Left ventricle myocardium inferior (tissue), 1 donor: Measurements from ENCODE around the gene INF2. TPM values are rescaled to one million over a fixed set of nuclear protein-coding genes. Genes with fewer than 3 reads are reported as not detected.
"Not testable (repeated sequence)": the region's sequence is repeated elsewhere in the genome, so short reads cannot be mapped to it uniquely, and the experiment has no call there.

Experiments
- DNase-seq: peaks from one replicate; pipeline ENCODE4 v3.0.0-alpha.2; 2020
- H3K27ac ChIP-seq: fragments of 200-600 bp; replicated peaks from 2 replicates; pipeline ENCODE4 v1.8.0; 2021
- H3K27me3 ChIP-seq: fragments of 200-600 bp; 2 replicates; pipeline ENCODE4 v1.8.0; 2021; ENCODE audit warnings: low read depth
- H3K36me3 ChIP-seq: fragments of 200-600 bp; 2 replicates; pipeline ENCODE4 v1.8.0; 2021
- H3K4me1 ChIP-seq: fragments of 200-600 bp; 2 replicates; pipeline ENCODE4 v1.8.0; 2021
- H3K4me3 ChIP-seq: fragments of 200-600 bp; 2 replicates; pipeline ENCODE4 v1.8.0; 2021; ENCODE audit warnings: mild to moderate bottlenecking, moderate library complexity
- H3K9me3 ChIP-seq: fragments of 200-600 bp; replicated peaks from 2 replicates; pipeline ENCODE4 v1.8.0; 2021
- CTCF ChIP-seq: fragments of 200-600 bp; IDR thresholded peaks from 2 replicates; pipeline ENCODE4 v1.8.0; 2021; ENCODE audit warnings: antibody characterized with exemption, mild to moderate bottlenecking, borderline replicate concordance
- intact Hi-C: fragments of 100-400 bp; cut with micrococcal nuclease; formaldehyde crosslinking; loops from one replicate; pipeline ENCODE4 v1.11.0; 2022
- total RNA-seq: library from RNA; stranded (reverse); fragmentation: NEBNext Ultra II Directional; extraction: Animal tissue kit (Norgen Biotek cat#: 25700); gene quantifications from one replicate; pipeline ENCODE4 v1.2.1, GENCODE V29; 2021
- donor health status: DM: no; HTN: yes; CAD: no; lungs with severe emphysema.

The INF2 gene
- total RNA-seq, 1 donor from 2014 or later: 28.5 TPM

DNA sequence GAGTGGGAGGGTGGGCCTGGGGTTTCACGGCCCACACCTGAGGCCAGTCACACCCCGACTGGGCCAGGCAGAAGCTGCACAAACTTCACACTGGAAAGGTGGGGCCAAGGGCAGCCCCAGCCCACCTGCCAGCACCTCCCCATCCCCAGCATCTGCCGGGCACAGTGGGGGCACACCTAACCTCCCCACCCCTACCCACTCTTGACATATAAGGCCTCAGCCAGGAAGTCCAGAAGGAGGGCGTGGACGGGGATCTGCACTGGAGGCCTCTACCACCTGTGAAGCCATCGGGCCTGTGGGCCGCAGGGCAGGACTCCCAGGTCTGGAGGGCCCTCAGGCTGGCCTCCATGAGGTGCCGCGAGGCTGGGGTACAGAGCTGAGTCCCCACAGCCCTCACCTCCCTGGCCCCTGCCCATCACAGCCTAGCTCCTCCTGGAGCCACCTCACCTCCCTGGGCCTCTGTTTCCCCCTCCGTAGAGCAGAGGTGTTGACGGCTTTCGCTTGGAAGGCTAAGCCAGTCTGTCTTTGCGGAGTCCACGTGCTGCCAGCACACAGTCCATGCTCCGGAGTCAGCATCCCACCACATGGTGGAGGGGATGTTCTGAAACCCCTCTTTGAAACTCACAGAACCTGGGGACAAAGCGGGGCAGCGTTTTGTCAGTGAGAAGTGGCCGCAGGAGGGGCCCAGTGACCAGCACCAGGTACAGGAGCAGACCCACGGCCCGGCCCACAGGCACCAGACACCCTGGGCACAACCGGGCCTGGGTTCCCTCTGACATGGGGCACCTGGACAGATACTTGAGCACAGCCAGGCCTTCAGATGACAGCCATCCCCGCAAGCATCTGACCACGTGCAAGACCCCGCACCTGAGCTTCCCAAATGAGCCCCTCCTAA, 38.2 kb upstream of the INF2 start:
- Histone ChIP-seq H3K36me3 (no peaks in the 10 kb centered on the region), H3K4me3 (no peak overlapping the region), H3K27me3 (no peaks in the 10 kb centered on the region), H3K27ac (no peak overlapping the region), H3K4me1 (peaks cover 22% of the 10 kb centered on the region), H3K9me3 (no peaks in the 10 kb centered on the region)
- no peak for TF ChIP-seq CTCF
- DNase-seq: no peak
- intact Hi-C loops: no loop called here

GRCh38 chr14:104651876-104652260, 37.5 kb upstream of the INF2 start:
- Histone ChIP-seq H3K27ac (no peak overlapping the region), H3K27me3 (no peaks in the 10 kb centered on the region), H3K36me3 (no peaks in the 10 kb centered on the region), H3K4me3 (no peak overlapping the region), H3K4me1 (peaks cover 23% of the 10 kb centered on the region), H3K9me3 (no peaks in the 10 kb centered on the region)
- intact Hi-C loops: no loop called here
- no peak for DNase-seq
- no peak for TF ChIP-seq CTCF

- intact Hi-C loops: no loop called here
- H3K27me3 ChIP-seq: no peaks in the 10 kb centered on the region
- H3K36me3 ChIP-seq: no peaks in the 10 kb centered on the region
- no peak overlapping the region for H3K27ac ChIP-seq
- TF ChIP-seq CTCF: no peak
- H3K4me3 ChIP-seq: no peak overlapping the region
- no peak for DNase-seq
- H3K4me1 ChIP-seq: peaks cover 23% of the 10 kb centered on the region
- H3K9me3 ChIP-seq: no peaks in the 10 kb centered on the region
Observed at GRCh38 chr14:104652386-104652785, 37.0 kb upstream of the INF2 start.

- H3K9me3 ChIP-seq, intact Hi-C loops, H3K36me3 ChIP-seq, H3K27me3 ChIP-seq, H3K27ac ChIP-seq, DNase-seq, H3K4me3 ChIP-seq: not testable (repeated sequence)
- peaks cover 23% of the 10 kb centered on the region for H3K4me1 ChIP-seq
Observed at GRCh38 chr14:104653130-104653920, 36.1 kb upstream of the INF2 start.

DNA sequence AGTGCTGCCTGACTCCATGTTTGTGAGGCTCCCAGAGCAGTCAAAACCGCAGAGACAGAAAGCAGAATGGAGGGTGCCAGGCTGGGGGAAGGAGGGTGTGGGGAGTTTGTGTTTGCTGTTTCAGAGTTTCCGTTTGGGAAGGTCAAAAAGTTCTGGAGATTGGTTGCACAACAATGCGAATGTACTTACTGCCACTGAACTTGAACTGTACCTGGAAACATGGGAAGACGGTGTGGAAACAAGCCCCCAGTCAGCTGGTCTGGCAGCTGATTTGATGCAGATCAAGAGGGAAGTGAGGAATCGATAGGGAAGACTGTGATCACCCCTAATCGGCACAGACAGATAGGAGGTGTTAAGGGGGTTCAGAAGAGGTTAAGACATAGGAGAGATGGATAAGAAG, 35.3 kb upstream of the INF2 start:
- Histone ChIP-seq H3K27me3 (no peaks in the 10 kb centered on the region), H3K4me1 (peaks cover 27% of the 10 kb centered on the region), H3K4me3 (no peak overlapping the region), H3K9me3 (no peaks in the 10 kb centered on the region), H3K27ac (no peak overlapping the region), H3K36me3 (no peaks in the 10 kb centered on the region)
- TF ChIP-seq CTCF: no peak
- no peak for DNase-seq
- intact Hi-C loops: no loop called here
